Chondrocyte (in vitro differentiated cells): ENCODE data around the gene FSCN2. TPM values are rescaled to one million over a fixed set of nuclear protein-coding genes. Genes with fewer than 3 reads are reported as not detected.

Experiments used
- DNase-seq: peaks from one replicate; pipeline ENCODE4 v3.0.0; 2021; ENCODE audit warnings: mixed read lengths, low spot score
- H3K27ac Mint-ChIP-seq: one replicate; pipeline ENCODE4 v1.8.0; 2021; ENCODE audit warnings: mild to moderate bottlenecking, moderate library complexity, mixed read lengths; ENCODE audit not compliant: unreplicated experiment
- H3K27me3 Mint-ChIP-seq: 2 replicates; pipeline ENCODE4 v1.8.0; 2021; ENCODE audit warnings: low read depth, mixed read lengths
- H3K36me3 Mint-ChIP-seq: 2 replicates; pipeline ENCODE4 v1.8.0; 2021; ENCODE audit warnings: low read depth, mixed read lengths
- H3K4me1 Mint-ChIP-seq: 2 replicates; pipeline ENCODE4 v1.8.0; 2021; ENCODE audit warnings: low read depth, mild to moderate bottlenecking, mixed read lengths
- H3K4me3 Mint-ChIP-seq: one replicate; pipeline ENCODE4 v1.8.0; 2021; ENCODE audit warnings: mild to moderate bottlenecking, moderate library complexity, mixed read lengths; ENCODE audit not compliant: unreplicated experiment
- H3K9me3 Mint-ChIP-seq: 2 replicates; pipeline ENCODE4 v1.8.0; 2021; ENCODE audit warnings: low read depth, mixed read lengths
- total RNA-seq: library from RNA; stranded (reverse); gene quantifications from 3 replicates; pipeline ENCODE4 v1.2.1, GENCODE V29; 2021
- TF ChIP-seq, protein P1 (sequence below): fragments of 200-600 bp; sonication (generic); IDR thresholded peaks from 2 replicates; pipeline ENCODE4 v1.5.0; 2021; ENCODE audit warnings: antibody characterized with exemption, mild to moderate bottlenecking, moderate library complexity

The FSCN2 gene
- total RNA-seq, 1 donor from 2014 or later: 6.1 TPM

DNA sequence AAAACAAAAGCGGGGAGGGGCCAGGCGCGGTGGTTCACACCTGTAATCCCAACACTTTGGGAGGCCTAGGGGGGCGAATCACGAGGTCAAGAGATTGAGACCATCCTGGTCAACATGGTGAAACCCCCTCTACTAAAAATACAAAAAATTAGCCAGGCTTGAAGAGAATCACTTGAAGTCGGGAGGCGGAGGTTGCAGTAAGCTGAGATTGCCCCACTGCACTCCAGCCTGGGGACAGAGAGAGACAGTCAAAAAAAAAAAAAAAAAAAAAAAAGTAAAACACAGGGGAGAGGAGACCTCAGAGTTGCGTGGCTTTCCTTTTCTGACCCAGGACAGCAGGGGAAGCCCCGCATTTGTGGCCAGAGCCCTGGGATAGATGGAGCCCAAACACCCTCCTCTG lies 35.5 kb upstream of the FSCN2 start:
- H3K27me3 Mint-ChIP-seq: peaks cover 5% of the 10 kb centered on the region
- H3K9me3 Mint-ChIP-seq: no peaks in the 10 kb centered on the region
- TF ChIP-seq, protein P1, sequence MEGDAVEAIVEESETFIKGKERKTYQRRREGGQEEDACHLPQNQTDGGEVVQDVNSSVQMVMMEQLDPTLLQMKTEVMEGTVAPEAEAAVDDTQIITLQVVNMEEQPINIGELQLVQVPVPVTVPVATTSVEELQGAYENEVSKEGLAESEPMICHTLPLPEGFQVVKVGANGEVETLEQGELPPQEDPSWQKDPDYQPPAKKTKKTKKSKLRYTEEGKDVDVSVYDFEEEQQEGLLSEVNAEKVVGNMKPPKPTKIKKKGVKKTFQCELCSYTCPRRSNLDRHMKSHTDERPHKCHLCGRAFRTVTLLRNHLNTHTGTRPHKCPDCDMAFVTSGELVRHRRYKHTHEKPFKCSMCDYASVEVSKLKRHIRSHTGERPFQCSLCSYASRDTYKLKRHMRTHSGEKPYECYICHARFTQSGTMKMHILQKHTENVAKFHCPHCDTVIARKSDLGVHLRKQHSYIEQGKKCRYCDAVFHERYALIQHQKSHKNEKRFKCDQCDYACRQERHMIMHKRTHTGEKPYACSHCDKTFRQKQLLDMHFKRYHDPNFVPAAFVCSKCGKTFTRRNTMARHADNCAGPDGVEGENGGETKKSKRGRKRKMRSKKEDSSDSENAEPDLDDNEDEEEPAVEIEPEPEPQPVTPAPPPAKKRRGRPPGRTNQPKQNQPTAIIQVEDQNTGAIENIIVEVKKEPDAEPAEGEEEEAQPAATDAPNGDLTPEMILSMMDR: no peak
- H3K4me1 Mint-ChIP-seq: peaks cover 15% of the 10 kb centered on the region
- no peak overlapping the region for H3K27ac Mint-ChIP-seq
- H3K4me3 Mint-ChIP-seq: no peak overlapping the region
- DNase-seq: no peak
- no peaks in the 10 kb centered on the region for H3K36me3 Mint-ChIP-seq

DNA sequence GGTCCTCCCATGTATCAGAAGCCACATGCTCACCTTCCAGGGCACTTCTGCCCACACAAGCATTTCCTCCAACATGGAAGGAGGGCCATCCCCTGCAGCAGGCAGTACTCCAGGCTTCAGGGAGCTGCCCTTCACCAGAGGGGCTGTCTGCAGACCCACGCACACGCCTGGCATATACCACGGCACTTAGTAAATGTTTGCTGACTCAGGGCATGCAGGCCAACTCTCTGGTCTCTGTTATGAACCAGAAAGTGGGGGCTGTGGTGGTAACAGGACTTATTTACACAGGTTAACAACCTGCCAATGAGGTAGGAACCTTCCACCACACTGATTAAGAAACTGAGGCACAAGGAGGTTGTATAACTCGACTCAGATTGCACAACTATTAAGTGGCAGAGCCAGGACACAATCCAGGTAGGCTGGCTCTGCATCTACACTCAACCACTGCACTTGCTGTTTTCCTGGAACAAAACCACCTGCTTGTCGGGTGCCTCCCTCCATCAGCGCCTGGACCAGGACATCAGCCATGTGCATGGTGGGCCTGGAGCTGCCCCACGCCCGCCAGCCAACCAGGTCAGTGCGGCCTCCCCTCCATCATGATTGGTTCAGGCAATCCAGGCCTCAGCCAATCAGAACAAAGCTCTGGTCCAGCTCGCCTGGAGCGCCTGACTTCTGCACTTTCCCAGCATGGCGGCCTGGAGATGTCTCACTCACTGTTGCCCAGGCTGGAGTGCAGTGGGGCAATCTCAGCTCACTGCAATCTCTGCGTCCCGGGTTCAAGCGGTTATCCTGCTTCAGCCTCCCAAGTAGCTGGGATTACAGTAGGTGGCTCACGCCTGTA lies 34.8 kb upstream of the FSCN2 start:
- Mint-ChIP-seq H3K27me3 (peaks cover 5% of the 10 kb centered on the region), H3K4me3 (no peak overlapping the region), H3K9me3 (no peaks in the 10 kb centered on the region), H3K4me1 (peaks cover 15% of the 10 kb centered on the region), H3K36me3 (no peaks in the 10 kb centered on the region), H3K27ac (no peak overlapping the region)
- TF ChIP-seq, protein P1: no peak
- DNase-seq: no peak

DNA sequence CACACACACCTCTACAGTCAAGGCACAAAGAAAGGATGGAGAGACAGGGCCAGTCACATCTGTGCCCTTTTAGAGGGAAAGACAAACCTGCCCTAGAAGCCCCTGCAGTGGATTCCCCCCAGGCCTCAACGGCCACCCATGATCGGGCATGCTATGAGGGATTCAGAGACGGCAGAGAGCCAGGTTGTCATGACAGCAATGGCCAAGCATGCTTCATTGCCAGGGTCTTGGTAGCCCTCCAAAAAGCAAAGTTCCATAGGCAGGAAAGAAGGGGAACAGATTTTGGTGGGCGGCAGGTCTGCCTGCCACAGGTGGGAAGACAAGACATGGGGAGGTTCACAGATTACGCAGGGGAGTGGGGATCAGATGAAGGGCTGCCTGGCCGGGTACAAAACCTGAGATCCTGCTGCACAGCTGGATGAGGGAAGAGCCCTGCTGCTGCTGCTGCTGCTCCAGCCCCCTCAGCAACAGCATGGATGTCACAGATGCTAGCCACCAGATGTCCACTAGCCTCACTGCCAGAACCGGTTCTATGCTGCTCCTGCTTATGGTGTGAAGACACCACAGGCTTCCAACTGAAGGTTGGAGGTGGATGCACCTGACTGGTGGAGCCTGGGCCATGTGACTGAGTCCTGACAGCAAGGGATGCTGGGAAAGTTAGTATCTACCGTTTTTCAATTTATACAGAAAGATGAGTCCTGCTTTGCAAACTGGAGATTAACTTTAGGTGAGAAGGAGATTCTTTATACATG lies 33.4 kb upstream of the FSCN2 start:
- no peaks in the 10 kb centered on the region for H3K36me3 Mint-ChIP-seq
- no peak overlapping the region for H3K4me3 Mint-ChIP-seq
- H3K27me3 Mint-ChIP-seq: peaks cover 5% of the 10 kb centered on the region
- TF ChIP-seq, protein P1: no peak
- peaks cover 7% of the 10 kb centered on the region for H3K4me1 Mint-ChIP-seq
- no peaks in the 10 kb centered on the region for H3K9me3 Mint-ChIP-seq
- no peak overlapping the region for H3K27ac Mint-ChIP-seq
- DNase-seq: no peak

DNA sequence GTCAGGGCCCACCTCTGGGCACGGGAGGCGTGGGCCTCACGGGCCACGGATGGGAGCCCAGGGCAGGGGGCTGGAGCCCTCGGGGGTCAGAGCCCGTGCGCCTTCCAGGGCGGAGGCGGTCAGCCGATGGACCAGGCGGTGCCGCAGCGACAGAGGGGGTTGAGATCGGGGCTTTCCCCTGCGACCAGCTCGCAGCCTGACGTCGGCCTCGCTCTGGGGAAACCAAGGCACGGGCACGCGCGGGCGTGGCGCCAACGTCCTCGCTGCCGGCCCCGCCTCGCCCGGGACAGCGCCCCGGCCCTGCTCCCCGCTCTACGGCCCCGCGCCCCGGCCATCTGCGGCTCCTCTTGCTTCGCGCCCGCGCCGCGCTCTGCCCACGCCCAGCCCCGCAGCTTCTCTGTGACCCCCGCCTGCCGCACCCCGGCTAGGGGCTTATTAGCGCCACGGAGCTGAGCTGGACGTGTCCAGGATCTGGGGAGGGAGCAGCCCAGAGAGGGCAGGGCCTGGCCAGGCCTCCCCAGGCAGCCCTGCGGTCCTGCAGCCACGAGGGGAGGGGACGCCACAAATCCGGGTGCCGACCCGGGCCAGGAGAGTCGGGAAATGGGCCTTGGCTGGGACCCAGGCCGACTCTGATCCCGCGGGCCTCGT lies 29.1 kb upstream of the FSCN2 start:
- H3K4me1 Mint-ChIP-seq: peaks cover 7% of the 10 kb centered on the region
- no peak overlapping the region for H3K4me3 Mint-ChIP-seq
- no peaks in the 10 kb centered on the region for H3K9me3 Mint-ChIP-seq
- H3K27ac Mint-ChIP-seq: no peak overlapping the region
- H3K36me3 Mint-ChIP-seq: no peaks in the 10 kb centered on the region
- H3K27me3 Mint-ChIP-seq: no peaks in the 10 kb centered on the region
- TF ChIP-seq, protein P1: no peak
- peak; percentile 90 for DNase-seq

DNA sequence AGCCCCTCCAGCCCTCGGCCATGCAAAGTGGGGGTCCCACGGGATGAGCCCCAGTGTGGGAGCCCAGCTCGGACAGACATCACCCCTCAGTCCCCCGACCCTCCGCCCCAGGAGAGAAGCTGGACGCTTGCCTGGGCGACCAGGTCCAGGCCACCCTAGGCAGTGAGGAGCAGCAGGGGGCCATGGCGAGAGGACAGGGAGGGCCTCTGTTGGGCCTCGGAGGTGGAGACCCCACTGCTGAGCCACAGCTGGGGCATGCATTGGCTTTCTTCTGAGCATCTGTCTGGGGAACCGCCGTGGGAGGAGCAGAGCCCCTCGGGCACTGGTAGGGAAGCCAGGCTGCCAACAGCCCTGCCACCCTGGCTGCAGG lies 28.6 kb upstream of the FSCN2 start:
- DNase-seq: peak; percentile 88
- Mint-ChIP-seq H3K36me3 (no peaks in the 10 kb centered on the region), H3K27me3 (no peaks in the 10 kb centered on the region), H3K4me3 (no peak overlapping the region), H3K4me1 (peaks cover 7% of the 10 kb centered on the region), H3K9me3 (no peaks in the 10 kb centered on the region), H3K27ac (no peak overlapping the region)
- TF ChIP-seq, protein P1: no peak
